HUES48 (cell line): ENCODE results near the gene NEURL1.
A peak's percentile ranks its signal among the peaks of the same experiment; 100 is the strongest.
"Not testable (repeated sequence)": the region's sequence is repeated elsewhere in the genome, so short reads cannot be mapped to it uniquely, and the experiment has no call there.

Experiments used
- H3K27ac ChIP-seq: one replicate; pipeline ENCODE4 v1.7.0; 2013; ENCODE audit warnings: low read depth, low read length, inconsistent platforms
- H3K27me3 ChIP-seq: 2 replicates; pipeline ENCODE4 v1.6.1; 2013; ENCODE audit warnings: mild to moderate bottlenecking, low read length; ENCODE audit not compliant: control insufficient read depth, insufficient read depth
- H3K36me3 ChIP-seq: 2 replicates; pipeline ENCODE4 v1.6.1; 2013; ENCODE audit warnings: low read length; ENCODE audit not compliant: control insufficient read depth, insufficient read depth
- H3K4me1 ChIP-seq: 2 replicates; pipeline ENCODE4 v1.6.1; 2013; ENCODE audit warnings: mild to moderate bottlenecking, low read length; ENCODE audit not compliant: control insufficient read depth, insufficient read depth
- H3K4me3 ChIP-seq: 2 replicates; pipeline ENCODE4 v1.5.1; 2013; ENCODE audit warnings: mild to moderate bottlenecking, low read depth, low read length
- H3K9ac ChIP-seq: 2 replicates; pipeline ENCODE4 v1.6.1; 2013; ENCODE audit warnings: mild to moderate bottlenecking, low read depth, low read length, moderate library complexity
- H3K9me3 ChIP-seq: 2 replicates; pipeline ENCODE4 v1.6.1; 2013; ENCODE audit warnings: low read length; ENCODE audit not compliant: control insufficient read depth, insufficient read depth

Gene NEURL1

DNA sequence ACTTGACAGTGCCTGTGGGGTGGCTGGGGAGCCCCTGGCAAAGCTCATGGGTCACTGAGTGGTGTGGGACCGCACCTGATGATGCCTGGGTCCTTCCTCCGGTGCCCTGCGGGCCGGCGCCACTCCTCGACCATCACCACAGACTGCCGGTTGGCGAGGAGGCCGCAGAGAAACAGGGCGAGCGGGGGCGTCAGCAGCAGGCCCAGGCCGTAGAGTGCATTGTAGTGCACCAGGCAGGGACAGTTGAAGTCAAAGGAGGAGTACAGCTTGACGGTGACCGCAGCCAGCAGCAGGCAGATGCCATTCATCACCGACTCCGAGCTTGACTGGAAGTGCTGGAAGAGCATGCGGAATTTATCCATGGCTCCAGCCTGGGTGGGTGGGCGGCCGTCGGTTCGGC, 14.8 kb upstream of the NEURL1 start:
- H3K4me3 ChIP-seq = no peak overlapping the region
- H3K9ac ChIP-seq = no peak overlapping the region
- H3K4me1 ChIP-seq = peaks cover 10% of the 10 kb centered on the region
- no peaks in the 10 kb centered on the region for H3K9me3 ChIP-seq
- no peaks in the 10 kb centered on the region for H3K27me3 ChIP-seq
- H3K36me3 ChIP-seq = no peaks in the 10 kb centered on the region
- H3K27ac ChIP-seq = no peak overlapping the region

DNA sequence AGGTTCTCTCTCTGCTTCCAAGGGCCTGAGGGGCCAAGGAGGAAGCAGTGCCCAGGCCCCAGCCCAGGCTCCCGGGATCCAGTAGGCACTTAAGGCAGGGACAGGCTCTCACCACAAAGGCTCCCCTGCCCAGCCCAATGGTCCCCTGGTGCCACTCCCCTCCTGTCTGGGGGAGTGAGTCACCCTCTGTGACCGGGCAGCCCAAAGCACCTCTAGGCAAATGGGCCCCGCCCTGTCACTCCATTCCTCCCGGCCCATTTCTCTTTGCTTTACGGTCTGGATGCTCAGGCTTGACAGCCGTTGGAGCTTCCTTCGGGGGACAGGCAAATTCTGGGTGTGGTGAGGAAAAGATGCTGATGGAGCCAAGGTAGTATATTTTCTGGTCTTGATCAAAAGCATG, 14.4 kb upstream of the NEURL1 start, which contains the start of gene CALHM3:
CALHM3 (minus strand) TSS at position 106 of the 400 bp plus-strand sequence. CDS start 208 bp downstream, outside the sequence.
- Histone ChIP-seq H3K9me3 (no peaks in the 10 kb centered on the region), H3K4me3 (no peak within 1 kb of the TSS), H3K36me3 (no peaks in the 10 kb centered on the region), H3K9ac (no peak within 1 kb of the TSS), H3K27ac (no peak within 1 kb of the TSS), H3K27me3 (no peaks in the 10 kb centered on the region), H3K4me1 (peaks cover 10% of the 10 kb centered on the region)

DNA sequence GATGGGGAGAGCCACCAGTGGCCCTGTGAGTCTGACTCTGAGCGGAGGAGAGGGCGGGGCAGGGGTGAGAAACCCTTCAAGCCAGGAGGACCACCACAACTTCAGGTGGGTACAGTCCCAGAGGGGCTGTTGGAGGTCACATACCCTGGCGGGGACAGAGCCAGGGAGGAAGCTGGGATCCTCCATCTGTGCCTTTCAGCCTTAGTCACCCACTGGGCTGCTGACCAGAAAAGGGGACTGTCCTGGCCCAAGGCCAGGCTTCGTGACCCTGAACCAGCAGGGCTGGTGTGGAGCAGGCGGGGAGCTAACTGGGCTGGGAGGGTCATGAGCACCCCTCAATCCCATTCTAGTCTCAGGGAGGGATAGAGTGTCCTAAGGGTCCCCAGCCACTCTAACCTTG, 13.0 kb upstream of the NEURL1 start:
- H3K9me3 ChIP-seq = no peaks in the 10 kb centered on the region
- no peak overlapping the region for H3K4me3 ChIP-seq
- H3K9ac ChIP-seq = no peak overlapping the region
- H3K36me3 ChIP-seq = no peaks in the 10 kb centered on the region
- H3K4me1 ChIP-seq = peaks cover 10% of the 10 kb centered on the region
- no peaks in the 10 kb centered on the region for H3K27me3 ChIP-seq
- no peak overlapping the region for H3K27ac ChIP-seq

DNA sequence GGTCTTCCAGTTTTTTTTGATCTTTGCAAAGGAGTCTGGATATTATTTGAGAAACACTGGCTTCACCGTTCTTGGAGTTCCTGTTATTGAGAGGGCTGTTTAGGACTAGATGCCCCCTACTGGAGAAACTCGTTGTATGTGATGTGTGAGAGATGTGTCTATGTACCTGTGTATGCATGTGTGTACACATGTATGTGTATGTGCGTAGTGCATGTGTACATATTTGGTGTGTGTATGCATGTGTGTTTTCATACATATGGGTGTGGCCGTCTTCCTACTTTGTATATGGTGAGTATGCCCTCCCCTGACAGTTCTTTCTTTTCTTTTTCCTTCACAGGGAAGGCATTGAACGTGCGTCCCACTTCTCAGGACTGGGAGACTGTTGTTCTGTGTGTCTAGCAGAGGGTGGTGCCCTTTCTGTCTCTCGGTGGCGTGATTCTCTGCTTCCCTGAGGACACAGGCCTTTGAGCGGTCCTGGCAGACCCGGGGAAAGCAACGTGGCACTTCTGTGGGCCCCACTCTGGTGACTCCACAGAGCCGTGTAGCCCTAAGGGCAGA, 11.5 kb upstream of the NEURL1 start:
- Histone ChIP-seq H3K27me3 (no peaks in the 10 kb centered on the region), H3K4me3 (no peak overlapping the region), H3K36me3 (no peaks in the 10 kb centered on the region), H3K27ac (no peak overlapping the region), H3K9me3 (no peaks in the 10 kb centered on the region), H3K9ac (no peak overlapping the region), H3K4me1 (peaks cover 1% of the 10 kb centered on the region; the same call in 1 of the 2 replicates)

DNA sequence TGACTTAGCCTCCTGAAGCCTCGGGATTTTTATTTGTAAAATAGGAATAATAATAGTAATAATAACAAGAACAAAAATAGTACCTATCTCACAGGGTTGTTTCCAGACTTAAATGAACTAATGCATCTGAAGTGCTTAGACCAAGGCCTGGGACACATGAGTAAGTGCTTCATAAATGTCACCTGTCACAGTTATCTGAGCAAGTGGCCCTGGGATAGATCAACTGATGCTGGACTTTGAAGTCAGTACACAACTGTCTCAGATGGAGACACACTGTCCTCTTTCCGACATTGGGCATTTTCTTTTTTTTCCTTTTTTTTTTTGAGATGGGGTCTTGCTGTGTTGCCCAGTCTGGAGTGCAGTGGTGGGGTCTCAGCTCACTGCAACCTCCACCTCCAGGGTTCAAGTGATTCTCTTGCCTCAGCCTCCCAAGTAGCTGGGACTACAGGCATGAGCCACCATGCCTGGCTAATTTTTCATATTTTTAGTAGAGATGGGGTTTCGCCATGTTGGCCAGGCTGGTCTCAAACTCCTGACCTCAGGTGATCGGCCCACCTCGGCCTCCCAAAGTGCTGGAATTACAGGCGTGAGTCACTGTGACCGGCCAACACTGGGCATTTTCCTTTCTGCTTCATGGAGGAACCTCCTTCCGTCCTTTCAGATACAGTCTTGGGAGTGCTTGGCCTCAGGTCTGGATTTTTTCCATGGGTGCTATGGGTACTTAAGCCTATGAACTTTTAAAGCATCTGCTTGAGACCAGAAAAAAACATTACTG, 6.7 kb upstream of the NEURL1 start:
- not testable (repeated sequence) for H3K4me3 ChIP-seq, H3K9ac ChIP-seq, H3K27ac ChIP-seq, H3K9me3 ChIP-seq, H3K4me1 ChIP-seq, H3K27me3 ChIP-seq, H3K36me3 ChIP-seq

DNA sequence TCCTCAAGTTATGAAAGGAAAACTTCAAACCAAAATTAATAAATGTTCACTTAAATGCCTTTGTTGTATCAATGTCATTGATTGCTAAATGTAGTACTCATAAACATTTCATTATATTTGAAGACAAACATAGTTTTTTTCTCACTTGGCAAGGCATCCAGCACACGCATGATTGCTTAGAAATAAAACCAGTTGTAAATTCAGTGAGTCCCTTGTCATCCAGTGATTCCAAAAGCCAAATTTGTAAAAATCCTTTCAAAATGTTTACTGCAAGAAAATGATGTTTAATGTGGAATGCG, 6.1 kb upstream of the NEURL1 start:
- no peaks in the 10 kb centered on the region for H3K36me3 ChIP-seq
- H3K4me3 ChIP-seq = no peak overlapping the region
- peaks cover 11% of the 10 kb centered on the region for H3K27me3 ChIP-seq
- H3K9me3 ChIP-seq = no peaks in the 10 kb centered on the region
- no peak overlapping the region for H3K9ac ChIP-seq
- peaks cover 4% of the 10 kb centered on the region; the same call in 1 of the 2 replicates for H3K4me1 ChIP-seq
- no peak overlapping the region for H3K27ac ChIP-seq

DNA sequence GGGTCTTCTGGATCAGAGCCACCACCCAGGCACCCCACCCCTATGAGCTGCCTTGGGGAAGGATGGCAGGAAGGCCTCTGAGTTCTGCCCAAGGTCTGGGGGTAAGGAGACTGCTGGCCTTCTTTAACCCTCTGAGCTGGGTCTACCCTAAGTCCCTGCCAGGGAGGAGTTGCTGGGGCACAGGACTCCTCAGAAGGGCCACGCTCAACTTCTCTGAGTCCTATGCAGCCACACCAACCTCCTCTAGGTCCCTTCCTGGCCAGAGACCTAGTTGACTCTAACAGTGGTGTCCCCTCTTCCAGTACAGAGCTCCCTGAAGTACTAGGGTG, 2.6 kb upstream of the NEURL1 start:
- no peak overlapping the region for H3K27ac ChIP-seq
- no peaks in the 10 kb centered on the region for H3K36me3 ChIP-seq
- H3K9me3 ChIP-seq = no peaks in the 10 kb centered on the region
- H3K9ac ChIP-seq = no peak overlapping the region
- H3K4me1 ChIP-seq = peaks cover 4% of the 10 kb centered on the region; the same call in 1 of the 2 replicates
- H3K4me3 ChIP-seq = no peak overlapping the region
- H3K27me3 ChIP-seq = peaks cover 46% of the 10 kb centered on the region

DNA sequence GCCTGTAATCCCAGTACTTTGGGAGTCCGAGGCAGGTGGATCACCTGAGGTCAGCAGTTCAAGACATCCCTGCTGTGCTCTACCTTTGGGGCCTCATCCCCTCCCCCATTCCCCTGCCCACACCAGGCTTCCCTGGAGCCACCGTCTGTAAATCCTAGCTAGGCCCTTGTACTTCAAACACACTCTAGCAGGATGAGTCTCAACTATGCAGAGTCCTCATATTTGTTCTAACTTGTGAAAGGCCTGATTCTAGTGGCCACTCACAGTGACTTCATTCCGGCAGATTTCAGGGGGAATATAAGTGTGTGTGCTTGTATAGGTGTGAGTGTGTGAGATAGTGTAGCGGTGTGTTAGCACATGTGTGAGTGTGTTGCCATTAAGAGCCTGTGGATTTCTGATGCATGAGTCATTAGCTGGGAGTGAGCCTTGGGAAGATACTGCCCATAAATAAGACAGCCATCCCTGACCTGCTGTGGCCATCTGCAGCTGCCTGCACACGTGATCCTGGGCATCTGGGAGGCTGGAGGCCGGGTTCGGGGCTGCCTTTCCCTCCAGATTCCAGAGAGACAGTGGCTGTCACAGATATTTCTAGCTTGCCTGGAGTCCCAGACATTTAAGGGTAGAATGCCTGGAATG, 1.7 kb upstream of the NEURL1 start:
- Histone ChIP-seq H3K36me3 (no peaks in the 10 kb centered on the region), H3K27ac (no peak overlapping the region), H3K27me3 (peaks cover 55% of the 10 kb centered on the region), H3K9me3 (no peaks in the 10 kb centered on the region), H3K9ac (no peak overlapping the region), H3K4me1 (peaks cover 4% of the 10 kb centered on the region; the same call in 1 of the 2 replicates), H3K4me3 (no peak overlapping the region)

DNA sequence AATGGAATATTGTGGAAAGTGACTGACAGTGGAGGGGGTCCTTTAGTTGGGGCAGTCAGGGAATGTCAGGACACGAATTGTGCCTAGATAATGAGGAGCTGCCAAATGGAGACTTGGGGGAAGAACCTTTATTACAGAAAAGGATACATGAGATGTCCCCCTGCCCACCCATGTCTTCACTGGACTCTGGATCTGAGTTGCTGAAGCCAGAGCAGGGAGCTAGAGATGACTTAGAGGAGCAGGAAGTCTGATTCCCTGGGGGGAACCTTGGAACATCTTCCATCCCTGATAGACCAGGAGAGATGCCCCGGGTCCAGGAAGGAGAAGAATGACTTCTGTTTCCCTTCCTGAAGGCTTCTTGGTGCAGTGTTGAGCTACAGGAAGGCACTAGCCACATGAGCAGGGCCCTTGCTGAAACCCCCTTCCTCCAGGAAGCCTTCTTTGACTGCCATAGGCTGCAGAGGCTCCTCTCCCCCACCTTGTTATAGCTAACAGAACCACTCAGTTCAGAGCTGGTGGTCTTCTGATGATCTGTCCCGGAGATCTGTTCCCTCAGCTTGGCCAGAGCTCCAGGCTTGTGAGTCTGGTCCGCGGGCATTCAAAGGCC, 747 bp upstream of the NEURL1 start:
- Histone ChIP-seq H3K27me3 (peaks cover 63% of the 10 kb centered on the region), H3K27ac (no peak overlapping the region), H3K9ac (no peak overlapping the region), H3K4me1 (peaks cover 4% of the 10 kb centered on the region; the same call in 1 of the 2 replicates), H3K36me3 (no peaks in the 10 kb centered on the region), H3K9me3 (no peaks in the 10 kb centered on the region), H3K4me3 (no peak overlapping the region)

DNA sequence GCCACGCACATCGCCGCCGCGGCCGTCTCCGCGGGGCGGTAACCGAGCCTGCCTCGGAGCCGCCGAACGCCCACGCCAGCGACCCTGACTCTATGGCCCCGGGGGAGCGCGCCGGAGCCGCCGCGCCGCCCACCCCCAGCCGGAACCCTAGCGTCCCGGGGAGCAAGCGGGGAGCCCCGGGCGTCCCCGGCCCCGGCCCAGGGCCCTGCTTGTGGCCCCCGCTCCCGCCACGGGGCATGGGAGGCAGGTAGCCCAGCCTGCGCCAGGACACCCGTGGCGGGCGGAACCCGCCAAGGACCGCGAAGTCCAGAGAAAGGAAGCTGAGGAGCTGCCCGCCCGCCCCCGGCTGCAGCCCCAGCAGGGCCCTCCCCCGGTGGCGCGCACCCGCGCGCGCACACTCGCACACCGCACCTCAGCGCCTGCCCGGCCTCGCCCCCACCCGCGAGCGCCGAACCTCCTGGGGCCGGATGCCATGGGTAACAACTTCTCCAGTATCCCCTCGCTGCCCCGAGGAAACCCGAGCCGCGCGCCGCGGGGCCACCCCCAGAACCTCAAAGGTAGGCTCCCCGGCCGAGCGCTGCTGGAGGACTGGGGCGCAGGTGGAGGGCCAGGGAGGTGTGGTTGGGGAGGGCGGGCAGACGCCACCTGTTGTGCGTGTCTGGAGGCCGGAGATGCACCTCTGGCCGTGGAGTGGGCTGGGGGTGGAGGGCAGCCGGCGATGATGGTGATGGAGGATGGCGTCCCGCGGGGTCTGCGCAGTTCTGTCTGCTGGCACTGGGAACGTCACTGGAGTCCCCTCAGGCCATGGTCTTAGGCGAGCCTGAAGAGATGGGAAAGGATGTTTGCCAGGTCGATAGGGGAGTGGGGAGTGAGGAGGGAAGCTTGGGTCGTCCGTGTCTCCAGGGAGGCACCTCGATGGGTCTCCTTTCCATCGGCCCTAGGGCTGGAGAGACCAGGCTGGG, 692 bp downstream of the NEURL1 start:
- peaks cover 4% of the 10 kb centered on the region; the same call in 1 of the 2 replicates for H3K4me1 ChIP-seq
- no peaks in the 10 kb centered on the region for H3K9me3 ChIP-seq
- H3K27ac ChIP-seq = no peak overlapping the region
- H3K9ac ChIP-seq = no peak overlapping the region
- no peaks in the 10 kb centered on the region for H3K36me3 ChIP-seq
- peaks cover 64% of the 10 kb centered on the region for H3K27me3 ChIP-seq
- H3K4me3 ChIP-seq = peak overlapping the region; percentile 67
